ENCODE results near the gene NRXN2. TPM values are rescaled to one million over a fixed set of nuclear protein-coding genes. Genes with fewer than 3 reads are reported as not detected.

The NRXN2 gene
- polyA plus RNA-seq, 3 donors, result 13.1 to 25.8 (median 23.4) TPM

DNA sequence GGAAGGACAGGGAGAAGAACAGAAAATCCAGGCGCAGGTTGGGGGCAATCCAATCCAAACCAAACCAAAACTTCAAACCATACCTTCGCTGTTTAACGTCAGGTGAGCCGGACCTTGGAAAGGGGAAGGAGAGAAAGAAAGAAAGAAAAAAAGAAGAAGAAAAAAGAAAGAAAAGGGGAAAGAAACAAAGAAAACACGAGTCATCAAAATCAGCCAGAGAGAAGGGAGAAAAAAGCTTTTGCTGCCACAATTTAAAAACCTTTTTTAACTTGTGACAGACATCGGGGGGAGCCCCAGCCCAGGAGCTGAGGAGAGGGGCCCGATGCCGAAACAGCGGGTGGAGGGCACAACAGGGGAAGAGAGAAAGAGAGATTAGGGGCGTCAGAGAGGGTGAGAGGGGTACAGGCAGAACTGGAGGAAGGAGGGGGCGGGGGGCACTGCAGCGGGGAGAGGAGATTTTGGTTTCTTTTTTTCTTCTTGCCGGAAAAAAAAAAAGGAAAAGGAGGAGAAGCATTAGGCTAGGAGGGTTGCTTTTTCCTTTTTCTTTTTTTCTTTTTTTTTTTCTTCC is 30.1 kb downstream of the NRXN2 start:
- no peak for DNase-seq (ENCODE audit: extremely low read depth in 1 of 11, low read depth in 9 of 11, low spot score in 4 of 11)

DNA sequence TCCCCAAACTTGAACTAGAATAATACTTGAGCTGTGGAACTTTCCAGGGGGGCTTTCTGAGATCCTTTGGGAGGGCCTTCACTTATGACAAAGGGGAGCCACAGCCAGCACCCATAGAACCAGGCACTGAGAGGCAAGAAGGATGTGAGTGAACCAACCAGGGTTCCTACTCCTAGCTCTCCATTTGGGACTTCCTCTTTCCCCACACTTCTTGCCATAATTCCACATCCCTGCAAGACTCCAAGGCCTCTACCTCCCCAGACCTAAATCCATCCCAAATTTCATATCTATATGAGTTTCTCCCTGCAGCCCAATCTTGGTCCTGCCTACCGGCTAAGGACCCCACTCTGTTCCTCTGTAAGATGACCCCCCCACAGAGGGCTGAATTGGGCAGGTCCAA is 31.5 kb downstream of the NRXN2 start:
- no peak for DNase-seq (ENCODE audit: extremely low read depth in 1 of 11, low read depth in 9 of 11, low spot score in 4 of 11)

DNA sequence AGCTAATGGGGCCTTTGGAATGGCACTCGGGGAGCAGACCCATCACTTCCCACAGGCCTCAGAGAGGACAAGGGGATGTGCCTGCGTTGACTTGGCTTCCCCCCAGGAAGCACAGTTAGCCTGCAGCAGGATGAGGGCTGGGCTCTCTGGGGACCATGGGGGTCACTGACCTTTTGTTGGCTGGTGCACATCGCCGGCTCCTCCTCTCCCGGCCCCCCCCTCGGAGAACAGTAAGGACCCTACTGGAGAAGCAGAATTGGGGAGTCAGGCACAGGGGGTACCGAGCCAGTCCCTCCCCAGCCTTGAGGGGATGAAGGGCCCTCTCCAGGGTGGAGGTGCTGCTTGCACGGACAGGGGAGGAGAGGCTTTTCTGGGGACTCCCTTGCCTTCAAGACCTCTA is 32.8 kb downstream of the NRXN2 start:
- DNase-seq (ENCODE audit: extremely low read depth in 1 of 11, low read depth in 9 of 11, low spot score in 4 of 11), result no peak

DNA sequence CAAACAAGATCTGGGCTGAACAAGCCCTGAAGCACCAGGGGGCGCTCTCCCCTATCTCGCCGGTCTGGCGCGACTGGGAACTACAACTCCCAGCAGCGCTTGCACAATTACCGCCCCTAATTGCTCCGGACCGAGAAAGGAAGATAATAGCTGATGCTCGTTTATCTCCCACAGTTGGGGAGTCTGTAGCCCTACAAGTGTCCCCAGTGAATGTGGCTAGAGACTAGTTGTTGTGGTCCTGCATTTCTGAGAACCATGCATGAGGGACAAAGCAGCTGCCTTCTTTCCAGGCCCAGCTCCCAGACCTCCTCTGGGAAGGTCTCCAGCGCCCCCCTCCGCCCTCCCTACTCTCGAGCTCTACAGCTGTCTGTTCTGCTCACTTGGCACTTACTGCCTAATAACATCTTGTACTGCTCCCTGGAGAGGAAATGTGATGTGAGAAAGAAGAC is 34.4 kb downstream of the NRXN2 start:
- peak; percentile 77 to 93 (median 88) for DNase-seq (ENCODE audit: extremely low read depth in 1 of 11, low read depth in 9 of 11, low spot score in 4 of 11)

DNA sequence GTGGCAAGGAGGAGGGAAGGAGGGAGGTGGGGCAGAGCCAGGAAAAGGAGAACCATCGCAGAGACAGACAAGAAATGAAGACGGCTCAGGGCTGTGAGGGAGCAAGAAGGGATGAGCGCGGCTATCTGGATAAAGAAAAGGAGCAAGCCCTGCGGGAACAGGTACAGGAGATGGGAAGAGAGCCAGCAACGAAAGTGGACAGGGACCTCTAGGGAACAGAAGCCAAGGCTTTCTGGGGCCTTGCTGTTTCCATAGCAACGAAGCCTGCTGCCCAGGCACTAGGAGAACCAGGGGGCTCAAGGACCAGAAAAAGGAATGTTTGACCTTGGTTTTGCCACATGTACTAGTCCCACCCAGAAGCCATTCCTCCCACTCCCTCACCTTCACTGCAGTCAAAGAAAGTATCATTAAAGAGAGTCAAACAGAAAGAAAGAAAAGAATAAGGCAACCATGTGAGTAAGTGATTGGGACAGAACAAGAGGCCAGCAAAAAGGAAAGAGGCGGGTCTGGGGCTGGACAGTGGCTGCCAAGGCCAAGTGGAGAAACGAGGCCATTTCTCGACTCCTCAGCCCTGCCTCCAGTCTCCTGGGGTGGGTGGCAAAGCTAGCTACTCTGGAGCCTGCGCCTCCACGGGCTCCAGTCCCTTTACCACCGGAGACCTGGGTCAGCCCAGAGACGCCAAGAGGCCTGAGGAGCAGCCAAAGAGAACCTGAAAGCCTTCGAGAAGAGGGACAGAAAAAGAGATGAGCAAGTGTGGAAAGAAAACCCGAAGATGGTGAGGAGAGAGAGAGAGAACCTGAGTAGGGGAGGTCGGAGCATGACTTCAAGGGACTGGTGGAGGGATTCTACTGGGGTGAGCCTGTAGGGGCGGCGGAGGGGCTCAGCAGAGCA is 35.1 kb downstream of the NRXN2 start:
- no peak for DNase-seq (ENCODE audit: extremely low read depth in 1 of 11, low read depth in 9 of 11, low spot score in 4 of 11)

DNA sequence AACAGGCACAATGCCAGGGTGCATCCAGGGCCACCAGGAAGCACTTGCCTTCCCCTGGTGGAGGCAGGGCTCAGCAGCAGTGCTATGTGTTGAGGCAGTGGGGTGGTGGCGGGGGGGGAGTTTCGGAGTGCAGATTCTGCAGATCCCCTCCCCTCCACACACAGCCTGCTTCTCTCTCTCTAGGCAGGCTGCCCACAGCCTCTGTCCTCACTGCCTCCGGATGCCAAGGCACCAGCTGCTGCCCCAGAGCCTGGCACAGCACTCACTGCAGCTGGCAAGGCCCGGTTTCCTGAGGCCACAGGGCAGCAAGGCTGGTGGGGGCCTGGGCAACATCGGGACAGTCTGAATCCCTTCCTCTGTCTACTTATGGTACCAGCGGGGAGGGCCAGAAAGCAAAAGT is 35.8 kb downstream of the NRXN2 start:
- no peak for DNase-seq (ENCODE audit: extremely low read depth in 1 of 11, low read depth in 9 of 11, low spot score in 4 of 11)

DNA sequence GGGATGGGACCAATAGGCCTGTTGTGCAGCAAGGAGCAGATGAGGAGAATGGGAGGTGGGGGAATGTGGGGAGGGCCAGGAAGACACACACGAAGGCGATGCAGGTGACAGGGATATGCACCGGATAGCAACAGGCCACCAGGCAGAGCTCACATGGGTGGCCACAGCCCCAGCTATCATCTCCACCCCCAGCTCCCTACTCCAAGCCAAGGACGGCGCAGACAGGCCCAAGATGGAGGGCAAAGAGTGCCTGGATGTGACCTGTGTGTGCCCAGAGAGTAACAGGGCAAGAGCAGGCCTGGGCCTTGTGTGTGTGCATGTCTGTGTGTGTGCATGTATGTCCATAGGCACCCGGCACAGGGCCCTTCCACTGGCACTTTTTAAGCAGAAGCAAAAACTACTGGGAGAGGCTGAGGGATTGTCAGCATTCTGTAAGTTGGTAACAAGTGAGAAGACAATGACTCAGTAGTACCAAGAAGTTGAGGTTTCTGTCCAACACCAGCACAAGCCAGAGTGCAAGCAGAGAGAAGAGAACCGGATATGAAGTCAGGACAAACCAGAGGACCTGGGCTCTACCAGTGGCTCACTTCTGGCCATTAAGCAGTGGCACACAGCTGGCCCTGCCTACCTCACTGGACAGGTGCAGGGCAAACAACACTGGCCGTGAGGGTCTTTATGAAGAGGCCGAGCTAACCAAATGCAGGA is 36.4 kb downstream of the NRXN2 start:
- DNase-seq (ENCODE audit: extremely low read depth in 1 of 11, low read depth in 9 of 11, low spot score in 4 of 11), result no peak

DNA sequence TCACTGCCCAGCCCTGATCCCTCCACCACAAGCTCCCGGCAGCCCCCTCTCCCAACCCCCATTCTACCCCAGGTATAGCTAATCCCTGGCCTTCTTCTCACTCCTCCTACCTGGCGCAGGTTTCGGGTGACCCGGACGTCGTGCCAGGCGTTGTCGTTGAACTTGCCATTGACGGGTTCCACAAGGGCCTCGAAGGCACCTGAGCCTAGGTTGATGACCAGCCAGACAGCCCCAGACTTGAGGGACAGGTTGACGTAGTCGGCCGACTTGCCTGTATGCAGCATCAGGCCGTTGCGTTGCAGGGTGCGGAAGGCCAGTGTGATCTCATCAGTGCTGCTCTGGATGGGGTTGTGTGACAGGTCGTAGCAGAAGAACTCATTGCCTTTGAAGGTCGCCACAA is 37.5 kb downstream of the NRXN2 start:
- DNase-seq (ENCODE audit: extremely low read depth in 1 of 11, low read depth in 9 of 11, low spot score in 4 of 11), result no peak

DNA sequence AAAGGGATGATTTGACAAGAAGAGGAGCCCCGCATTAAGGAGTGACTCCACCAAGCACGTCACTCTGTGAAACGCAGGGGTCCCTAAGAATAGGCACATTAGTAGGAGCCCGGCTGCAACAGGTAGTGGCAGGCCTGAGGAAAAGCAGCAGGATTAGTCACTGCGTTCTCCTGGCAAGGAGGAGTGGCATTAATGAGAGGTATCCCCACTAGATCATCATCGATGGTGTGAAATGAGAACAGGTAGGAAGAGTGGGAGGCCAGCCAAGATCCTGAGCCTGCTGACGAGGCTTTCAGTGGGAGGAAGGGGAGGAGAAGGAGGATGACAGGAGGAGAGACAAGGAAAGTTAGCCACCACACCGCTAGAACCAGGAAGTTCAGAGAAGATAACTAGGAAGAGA is 38.6 kb downstream of the NRXN2 start:
- DNase-seq (ENCODE audit: extremely low read depth in 1 of 11, low read depth in 9 of 11, low spot score in 4 of 11), result no peak

DNA sequence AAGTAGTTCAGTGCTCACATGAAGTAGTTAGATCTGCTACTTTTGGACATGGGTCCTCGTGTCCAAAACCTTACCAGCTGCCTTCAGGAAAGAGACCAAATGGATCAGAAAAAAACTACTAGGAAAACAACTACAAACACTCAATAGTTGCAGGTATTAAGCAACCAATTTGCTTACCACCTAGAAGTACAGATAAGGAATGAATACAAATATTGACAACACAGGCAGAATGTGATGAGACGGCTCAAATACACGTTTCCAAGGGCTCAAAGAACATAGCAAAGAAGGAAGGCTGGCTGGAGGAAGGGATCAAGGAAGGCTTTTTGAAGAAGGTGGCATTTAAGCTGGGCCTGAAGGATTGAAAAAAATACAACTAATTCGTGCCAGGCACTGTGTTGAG is 41.8 kb downstream of the NRXN2 start:
- no peak for DNase-seq (ENCODE audit: extremely low read depth in 1 of 11, low read depth in 9 of 11, low spot score in 4 of 11)

DNA sequence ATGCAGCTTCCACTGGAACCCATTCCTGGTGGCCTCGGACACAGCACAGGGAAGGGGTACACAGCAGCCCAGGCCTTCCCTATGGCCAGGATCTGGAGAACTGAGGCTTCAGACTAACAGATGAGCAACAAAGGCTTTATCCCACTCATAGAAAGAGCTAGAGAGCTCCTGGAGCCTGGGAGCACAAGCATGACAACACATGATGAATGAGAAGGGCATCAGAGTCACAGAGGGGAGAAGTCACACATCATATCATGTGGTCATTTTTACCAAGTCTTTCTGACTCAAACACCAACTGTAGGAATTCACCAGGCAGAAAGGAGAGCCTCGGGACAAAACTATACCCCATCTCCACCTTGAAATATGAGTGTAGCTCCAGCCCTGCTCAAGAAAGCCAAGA is 43.2 kb downstream of the NRXN2 start:
- no peak for DNase-seq (ENCODE audit: extremely low read depth in 1 of 11, low read depth in 9 of 11, low spot score in 4 of 11)

DNA sequence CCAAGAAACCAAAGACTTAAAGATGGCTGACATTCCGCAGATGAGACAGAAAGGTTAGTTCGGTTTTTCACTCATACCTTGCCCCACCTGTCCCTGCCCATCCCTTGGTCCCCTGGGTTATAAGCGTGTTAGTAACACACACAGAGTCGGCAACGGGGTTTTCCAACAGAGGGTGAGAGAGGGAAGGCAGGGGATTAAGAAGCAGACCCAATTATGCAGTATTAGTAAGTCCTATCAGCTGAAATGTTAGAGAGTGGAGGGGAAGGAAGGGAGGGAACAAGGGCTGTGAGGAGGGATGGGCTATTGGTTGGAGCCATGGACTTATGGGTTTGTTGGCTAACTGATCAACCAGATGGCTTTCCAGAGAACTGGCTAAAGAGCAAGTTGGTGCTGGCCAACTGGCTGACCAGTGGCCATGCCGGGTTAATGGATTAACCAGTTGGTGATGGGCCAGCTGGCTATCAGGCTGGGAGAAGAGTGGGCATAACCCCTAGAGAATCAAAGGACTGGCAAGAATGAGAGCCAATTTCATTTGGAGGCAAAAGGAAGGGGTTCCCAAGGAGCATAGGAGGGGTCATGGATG is 45.5 kb downstream of the NRXN2 start:
- no peak for DNase-seq (ENCODE audit: extremely low read depth in 1 of 11, low read depth in 9 of 11, low spot score in 4 of 11)

DNA sequence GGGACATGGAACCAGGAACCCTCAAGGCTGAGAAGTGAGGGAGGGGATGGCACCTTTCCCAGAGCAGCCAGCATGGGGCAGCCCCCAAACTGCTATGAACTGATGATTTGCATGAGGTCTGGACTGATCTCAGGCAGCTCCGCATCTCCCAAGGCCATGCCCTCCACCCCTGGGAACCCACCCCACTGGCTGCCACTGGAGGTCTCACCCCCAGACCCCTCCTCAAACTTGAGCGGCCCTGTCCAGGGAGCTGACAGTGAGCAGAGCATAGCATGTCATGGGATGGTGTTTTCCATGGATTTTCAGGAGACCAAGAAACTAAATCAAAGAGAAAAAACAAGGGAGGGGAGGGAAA is 46.8 kb downstream of the NRXN2 start:
- no peak for DNase-seq (ENCODE audit: extremely low read depth in 1 of 11, low read depth in 9 of 11, low spot score in 4 of 11)

DNA sequence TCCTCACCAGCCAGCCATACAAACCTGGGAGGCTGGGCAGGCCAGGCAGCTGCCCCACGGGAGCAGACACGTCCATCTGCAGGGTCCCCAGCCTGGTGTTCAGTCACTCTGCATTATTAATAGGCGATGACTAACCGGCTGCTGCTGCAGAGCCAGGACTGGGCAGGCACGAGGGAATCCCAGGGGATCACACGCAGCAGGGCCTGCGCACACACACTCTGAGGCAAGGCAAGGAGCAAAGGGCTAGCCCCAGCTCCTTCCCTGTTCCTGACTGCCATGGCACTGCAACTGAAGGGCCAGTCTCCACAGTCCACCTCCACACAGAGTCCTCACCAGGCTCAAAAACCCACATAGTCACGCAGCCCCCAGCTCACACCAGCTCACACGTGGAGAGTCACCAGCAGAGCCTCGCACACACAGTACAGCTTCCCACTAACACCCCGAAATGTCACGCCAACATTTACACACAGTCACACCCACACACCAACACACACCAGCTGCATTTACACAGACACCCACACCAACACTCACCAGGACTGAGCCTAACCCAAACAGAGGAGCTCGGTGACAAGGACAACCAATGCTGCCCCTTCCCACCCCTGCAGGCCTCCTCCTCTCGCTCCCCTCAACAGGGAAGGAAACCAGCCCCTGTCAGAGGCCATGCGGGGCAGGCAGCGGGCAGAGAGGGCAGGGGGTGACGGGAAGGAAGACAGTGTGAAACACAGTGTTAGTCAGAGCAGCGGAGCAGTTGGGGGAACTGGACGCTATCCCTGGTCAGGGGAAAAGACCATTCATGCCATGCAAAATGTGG is 47.3 kb downstream of the NRXN2 start:
- DNase-seq (ENCODE audit: extremely low read depth in 1 of 11, low read depth in 9 of 11, low spot score in 4 of 11), result no peak

DNA sequence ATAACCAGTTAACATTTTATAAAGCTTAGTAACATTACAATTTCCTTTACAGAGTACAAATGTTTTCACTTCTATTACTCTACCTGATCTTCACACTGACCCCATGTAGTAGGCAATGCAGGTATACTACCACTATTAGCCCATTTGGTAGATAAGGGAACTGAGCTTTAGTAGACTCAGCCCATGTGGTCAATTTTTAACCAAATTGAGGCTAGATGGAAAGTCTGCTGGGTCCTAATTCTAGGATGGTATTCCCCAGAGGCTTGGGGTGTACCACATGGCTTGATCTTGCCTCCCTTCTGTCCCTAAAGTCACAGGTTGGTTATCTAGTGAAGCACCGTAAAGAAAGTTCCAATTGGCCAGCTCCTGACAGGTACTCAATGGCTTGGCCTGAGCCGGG is 48.2 kb downstream of the NRXN2 start:
- no peak for DNase-seq (ENCODE audit: extremely low read depth in 1 of 11, low read depth in 9 of 11, low spot score in 4 of 11)

DNA sequence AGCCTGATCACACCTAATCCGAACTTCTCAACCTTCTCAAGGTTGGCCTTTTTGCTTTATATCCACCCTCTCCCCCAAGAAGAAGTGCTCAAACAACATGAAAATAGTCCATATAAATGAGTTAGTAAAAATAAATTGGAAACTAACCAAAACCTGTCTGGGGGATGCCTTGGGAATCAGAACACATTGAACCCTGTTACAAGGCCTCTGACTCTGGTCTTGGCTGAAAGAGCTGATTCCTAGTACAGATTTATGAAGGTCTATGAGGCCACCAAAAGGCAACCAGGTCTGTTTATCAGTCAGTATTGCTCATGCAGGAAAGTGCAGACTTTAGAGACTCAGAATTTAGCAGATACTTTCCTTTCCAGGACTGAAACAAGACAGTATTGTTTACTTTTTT is 49.7 kb downstream of the NRXN2 start:
- DNase-seq (ENCODE audit: extremely low read depth in 1 of 11, low read depth in 9 of 11, low spot score in 4 of 11), result no peak

DNA sequence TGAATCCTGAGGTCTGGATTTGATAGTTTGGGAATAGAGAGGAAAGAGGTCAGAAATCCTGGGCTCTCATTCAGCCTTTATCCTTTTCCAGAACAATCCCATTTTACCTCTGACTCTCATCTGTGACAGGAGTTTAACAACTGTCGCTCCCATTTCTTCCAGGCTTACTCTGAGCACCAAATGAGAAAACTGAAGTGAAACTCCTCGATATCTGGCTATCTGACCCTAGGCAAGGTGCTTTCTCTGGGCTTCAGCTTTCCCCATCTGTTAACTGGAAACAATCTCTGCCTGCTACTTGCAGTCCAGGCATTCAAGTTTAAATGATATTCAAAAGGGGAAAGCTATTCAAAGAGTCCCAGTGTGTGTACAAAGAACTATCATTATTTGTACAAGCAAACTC is 50.1 kb downstream of the NRXN2 start:
- DNase-seq (ENCODE audit: extremely low read depth in 1 of 11, low read depth in 9 of 11, low spot score in 4 of 11), result no peak

DNA sequence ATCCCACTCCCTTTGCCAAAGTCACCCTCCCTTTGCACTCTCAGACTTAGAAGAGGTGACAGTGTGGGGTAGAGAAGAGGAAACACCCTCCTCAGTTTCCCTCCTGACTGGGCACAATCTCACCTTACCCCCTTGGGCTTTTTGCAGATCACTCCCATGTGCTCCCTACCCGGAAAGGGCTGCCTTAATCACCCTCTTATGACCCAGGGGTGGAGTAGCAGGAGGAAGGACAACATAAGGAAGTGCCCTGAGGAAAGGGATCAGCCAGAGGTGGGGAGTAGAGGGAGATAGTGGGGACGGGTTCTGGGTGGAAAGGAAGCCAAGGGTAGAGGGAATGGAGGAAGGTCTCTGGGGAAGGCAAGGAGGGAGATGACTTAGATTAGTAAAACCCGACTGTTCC is 52.0 kb downstream of the NRXN2 start:
- no peak for DNase-seq (ENCODE audit: extremely low read depth in 1 of 11, low read depth in 9 of 11, low spot score in 4 of 11)

DNA sequence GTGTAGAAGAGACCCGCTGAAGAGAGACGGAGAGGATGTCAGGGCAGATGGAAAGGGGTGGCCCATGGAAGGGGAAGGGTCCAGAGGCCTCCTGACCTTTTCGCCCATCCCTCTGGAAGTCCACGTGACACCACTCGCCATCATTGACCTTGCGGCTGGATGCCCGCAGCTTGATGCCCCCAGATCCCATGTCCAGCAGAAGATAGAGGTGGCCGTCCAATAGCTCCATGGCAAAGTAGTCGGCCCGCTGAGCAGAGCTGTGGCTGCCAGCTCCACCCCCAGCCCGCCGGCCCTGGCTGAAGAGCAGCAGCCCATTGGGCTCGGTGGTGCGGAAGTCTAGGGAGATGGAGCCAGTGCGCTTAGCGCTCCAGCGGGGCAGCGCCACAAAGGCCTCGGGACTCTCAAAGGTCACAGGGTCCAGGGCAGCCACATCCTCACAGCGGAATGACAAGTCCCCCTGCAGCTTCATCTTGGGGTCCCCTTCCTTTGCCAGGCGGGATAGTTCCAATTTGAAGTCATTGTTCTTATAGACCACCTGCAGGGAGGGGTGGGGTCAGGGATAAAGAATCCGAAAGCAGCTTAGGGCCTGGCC is 55.7 kb downstream of the NRXN2 start:
- no peak for DNase-seq (ENCODE audit: extremely low read depth in 1 of 11, low read depth in 9 of 11, low spot score in 4 of 11)

All from renal cortex interstitium (tissue), 11 donors.